Measurements from ENCODE around the gene ATP10B. TPM values are rescaled to one million over a fixed set of nuclear protein-coding genes. Genes with fewer than 3 reads are reported as not detected.

ATP10B gene
- polyA plus RNA-seq, 2 donors: 5.0 to 6.6 TPM

DNA sequence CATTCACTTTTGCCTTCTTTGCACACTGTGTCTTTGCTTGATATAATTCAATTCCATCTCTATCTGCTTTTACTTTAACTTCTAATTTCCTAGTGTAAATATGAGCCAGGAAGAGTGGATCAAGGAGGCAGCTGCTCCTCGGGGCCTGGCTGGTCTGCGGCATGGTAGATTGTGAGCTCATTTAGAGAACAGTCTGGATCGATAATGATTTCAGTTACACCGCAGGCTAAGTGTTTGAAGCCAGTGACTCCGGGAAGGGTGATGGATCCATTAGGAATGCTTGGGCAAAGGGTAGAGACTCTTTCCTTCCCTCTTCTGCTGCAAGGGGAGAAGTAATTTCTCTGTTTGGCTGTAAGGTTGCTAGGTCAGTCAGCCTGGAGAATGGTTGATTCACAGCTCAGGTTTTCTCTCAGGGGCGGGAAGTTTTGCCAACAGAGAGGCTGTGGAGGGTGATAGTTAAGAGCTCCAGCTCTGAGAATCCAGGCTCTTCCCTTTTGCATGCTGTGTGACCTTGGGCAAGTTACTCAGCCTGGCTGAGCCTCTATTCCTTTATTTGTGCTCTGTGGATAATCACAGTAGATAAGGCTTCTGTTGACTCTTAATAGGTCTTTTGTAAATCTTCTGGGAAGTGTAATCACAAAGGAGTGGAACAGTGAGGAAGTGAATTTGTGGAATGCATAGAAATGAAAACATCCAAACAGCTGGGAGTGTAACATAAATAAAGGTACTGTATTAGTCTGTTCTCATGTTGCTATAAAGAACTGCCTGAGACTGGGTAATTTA lies 331.2 kb downstream of the ATP10B start:
- 68 to 82% methylated on average over 6 of the region's 6 CpGs for WGBS, 2 donors
- Histone ChIP-seq H3K36me3 (ENCODE audit: control insufficient read depth in 2 of 2, insufficient read depth in 2 of 2, low read length in 1 of 2) (no peaks in the 10 kb centered on the region), H3K27me3 (ENCODE audit: control insufficient read depth in 1 of 2, insufficient read depth in 2 of 2, low read length in 2 of 2) (no peaks in the 10 kb centered on the region), H3K4me1 (ENCODE audit: control insufficient read depth in 2 of 2, insufficient read depth in 2 of 2, low read length in 1 of 2) (no peaks in the 10 kb centered on the region), H3K4me3 (ENCODE audit: low read depth in 1 of 2, low read length in 2 of 2) (no peak overlapping the region), H3K9me3 (ENCODE audit: control insufficient read depth in 2 of 2, insufficient read depth in 1 of 2, low read depth in 1 of 2, low read length in 1 of 2) (no peaks in the 10 kb centered on the region), H3K27ac (ENCODE audit: low read depth in 2 of 2, low read length in 1 of 2) (no peak overlapping the region)

- no peaks in the 10 kb centered on the region for H3K27me3 ChIP-seq (ENCODE audit: control insufficient read depth in 1 of 2, insufficient read depth in 2 of 2, low read length in 2 of 2)
- WGBS, 2 donors: 90 to 95% methylated on average over 8 of the region's 8 CpGs
- H3K9me3 ChIP-seq (ENCODE audit: control insufficient read depth in 2 of 2, insufficient read depth in 1 of 2, low read depth in 1 of 2, low read length in 1 of 2): no peaks in the 10 kb centered on the region
- H3K36me3 ChIP-seq (ENCODE audit: control insufficient read depth in 2 of 2, insufficient read depth in 2 of 2, low read length in 1 of 2): no peaks in the 10 kb centered on the region
- H3K27ac ChIP-seq (ENCODE audit: low read depth in 2 of 2, low read length in 1 of 2): no peak overlapping the region
- no peak overlapping the region for H3K4me3 ChIP-seq (ENCODE audit: low read depth in 1 of 2, low read length in 2 of 2)
- no peaks in the 10 kb centered on the region for H3K4me1 ChIP-seq (ENCODE audit: control insufficient read depth in 2 of 2, insufficient read depth in 2 of 2, low read length in 1 of 2)
These were observed 335.1 kb downstream of the ATP10B start for GRCh38 chr5:160516696-160517530.

DNA sequence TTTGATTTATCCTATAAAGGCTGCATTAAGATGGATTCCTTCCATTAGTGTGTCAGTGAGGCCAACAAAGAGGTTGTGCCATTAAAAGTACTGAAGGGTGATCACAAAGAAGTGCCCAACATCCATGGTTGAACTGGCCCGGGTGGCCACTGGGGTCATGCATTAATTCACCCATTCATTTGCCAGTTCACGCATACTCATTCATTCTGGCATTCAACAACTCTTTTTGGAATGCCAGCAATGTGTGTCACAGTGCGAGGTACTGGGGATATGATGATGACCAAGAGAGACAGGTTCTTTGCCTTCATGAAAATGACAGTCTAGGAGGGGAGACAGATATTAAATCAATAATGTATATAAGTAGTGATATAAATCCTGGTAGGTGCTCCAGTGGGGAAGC lies 337.1 kb downstream of the ATP10B start:
- Histone ChIP-seq H3K4me3 (ENCODE audit: low read depth in 1 of 2, low read length in 2 of 2) (no peak overlapping the region), H3K9me3 (ENCODE audit: control insufficient read depth in 2 of 2, insufficient read depth in 1 of 2, low read depth in 1 of 2, low read length in 1 of 2) (no peaks in the 10 kb centered on the region), H3K36me3 (ENCODE audit: control insufficient read depth in 2 of 2, insufficient read depth in 2 of 2, low read length in 1 of 2) (no peaks in the 10 kb centered on the region), H3K27ac (ENCODE audit: low read depth in 2 of 2, low read length in 1 of 2) (no peak overlapping the region), H3K4me1 (ENCODE audit: control insufficient read depth in 2 of 2, insufficient read depth in 2 of 2, low read length in 1 of 2) (no peaks in the 10 kb centered on the region), H3K27me3 (ENCODE audit: control insufficient read depth in 1 of 2, insufficient read depth in 2 of 2, low read length in 2 of 2) (no peaks in the 10 kb centered on the region)
- WGBS, 2 donors: 62 to 69% methylated on average over 3 of the region's 3 CpGs

DNA sequence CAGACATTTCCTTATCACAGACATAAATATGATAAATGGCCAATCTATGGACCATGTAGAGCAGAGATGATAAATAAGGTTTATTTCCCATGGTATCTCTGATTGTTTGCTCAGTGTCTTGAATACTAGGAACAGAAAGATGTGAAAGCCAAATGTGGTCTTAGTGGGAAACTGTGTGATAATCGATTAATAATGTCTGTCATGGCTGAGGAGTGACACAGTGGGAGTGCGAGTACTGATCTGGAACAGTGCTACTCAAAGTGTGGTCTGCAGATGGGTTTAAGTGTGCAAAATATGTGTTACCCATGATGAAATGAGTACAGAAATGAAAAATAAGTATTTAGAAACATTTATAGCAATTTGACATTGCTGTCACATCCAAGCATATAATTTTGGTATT lies 337.8 kb downstream of the ATP10B start:
- no peak overlapping the region for H3K27ac ChIP-seq (ENCODE audit: low read depth in 2 of 2, low read length in 1 of 2)
- no peaks in the 10 kb centered on the region for H3K4me1 ChIP-seq (ENCODE audit: control insufficient read depth in 2 of 2, insufficient read depth in 2 of 2, low read length in 1 of 2)
- no peak overlapping the region for H3K4me3 ChIP-seq (ENCODE audit: low read depth in 1 of 2, low read length in 2 of 2)
- H3K9me3 ChIP-seq (ENCODE audit: control insufficient read depth in 2 of 2, insufficient read depth in 1 of 2, low read depth in 1 of 2, low read length in 1 of 2): no peaks in the 10 kb centered on the region
- 82 to 85% methylated on average over 2 of the region's 2 CpGs for WGBS, 2 donors
- no peaks in the 10 kb centered on the region for H3K27me3 ChIP-seq (ENCODE audit: control insufficient read depth in 1 of 2, insufficient read depth in 2 of 2, low read length in 2 of 2)
- no peaks in the 10 kb centered on the region for H3K36me3 ChIP-seq (ENCODE audit: control insufficient read depth in 2 of 2, insufficient read depth in 2 of 2, low read length in 1 of 2)

- Histone ChIP-seq H3K36me3 (ENCODE audit: control insufficient read depth in 2 of 2, insufficient read depth in 2 of 2, low read length in 1 of 2) (no peaks in the 10 kb centered on the region), H3K27ac (ENCODE audit: low read depth in 2 of 2, low read length in 1 of 2) (no peak overlapping the region), H3K4me1 (ENCODE audit: control insufficient read depth in 2 of 2, insufficient read depth in 2 of 2, low read length in 1 of 2) (no peaks in the 10 kb centered on the region), H3K27me3 (ENCODE audit: control insufficient read depth in 1 of 2, insufficient read depth in 2 of 2, low read length in 2 of 2) (no peaks in the 10 kb centered on the region), H3K9me3 (ENCODE audit: control insufficient read depth in 2 of 2, insufficient read depth in 1 of 2, low read depth in 1 of 2, low read length in 1 of 2) (no peaks in the 10 kb centered on the region), H3K4me3 (ENCODE audit: low read depth in 1 of 2, low read length in 2 of 2) (no peak overlapping the region)
These were observed 338.5 kb downstream of the ATP10B start for GRCh38 chr5:160513485-160513884.
